Mucosa of gallbladder (tissue), 1 donor: ENCODE measurements around the gene CCND1. TPM values are rescaled to one million over a fixed set of nuclear protein-coding genes. Genes with fewer than 3 reads are reported as not detected.

Source experiments
- DNase-seq: peaks from one replicate; pipeline ENCODE4 v3.0.0-alpha.2; 2020; ENCODE audit warnings: low spot score
- total RNA-seq: library from RNA; stranded (reverse); gene quantifications from one replicate; pipeline ENCODE4 v1.2.1, GENCODE V29; 2021
- donor health status: DM: no; HTN: no; CAD: no.

Gene CCND1
- total RNA-seq, 1 donor from 2014 or later = 181 TPM

- no peak for DNase-seq
Observed at GRCh38 chr11:69652999-69653398, 12.0 kb downstream of the CCND1 start.

- no peak for DNase-seq
Observed at GRCh38 chr11:69653406-69653960, 12.5 kb downstream of the CCND1 start.

- DNase-seq = no peak
Observed at GRCh38 chr11:69654001-69654659, 13.2 kb downstream of the CCND1 start.

GRCh38 chr11:69654660-69655478 is 13.9 kb downstream of the CCND1 start:
- DNase-seq = peak; percentile 53

GRCh38 chr11:69655479-69656428 is 14.8 kb downstream of the CCND1 start:
- DNase-seq = no peak

GRCh38 chr11:69656536-69657455 is 15.8 kb downstream of the CCND1 start:
- no peak for DNase-seq

GRCh38 chr11:69657456-69657910 is 16.5 kb downstream of the CCND1 start:
- no peak for DNase-seq

- DNase-seq = no peak
Observed at GRCh38 chr11:69657911-69658625, 17.1 kb downstream of the CCND1 start.

GRCh38 chr11:69658626-69659450 is 17.9 kb downstream of the CCND1 start:
- DNase-seq = no peak

- no peak for DNase-seq
Observed at GRCh38 chr11:69659591-69659990, 18.6 kb downstream of the CCND1 start.

- DNase-seq = no peak
Observed at GRCh38 chr11:69660001-69660500, 19.1 kb downstream of the CCND1 start.

GRCh38 chr11:69661413-69661715 is 20.4 kb downstream of the CCND1 start:
- no peak for DNase-seq

- DNase-seq = no peak
Observed at GRCh38 chr11:69662021-69662698, 21.2 kb downstream of the CCND1 start.

- no peak for DNase-seq
Observed at GRCh38 chr11:69662806-69663205, 21.9 kb downstream of the CCND1 start.

- no peak for DNase-seq
Observed at GRCh38 chr11:69663326-69663725, 22.4 kb downstream of the CCND1 start.

- DNase-seq = no peak
Observed at GRCh38 chr11:69664103-69664775, 23.3 kb downstream of the CCND1 start.

GRCh38 chr11:69664901-69665300 is 23.9 kb downstream of the CCND1 start:
- no peak for DNase-seq

GRCh38 chr11:69665669-69666068 is 24.7 kb downstream of the CCND1 start:
- no peak for DNase-seq
